Adrenal gland (tissue), 12 donors: ENCODE data around the gene WWOX. TPM values are rescaled to one million over a fixed set of nuclear protein-coding genes. Genes with fewer than 3 reads are reported as not detected.

ENCODE experiments used
- DNase-seq, 7 donors: peaks; one replicate each; pipeline ENCODE4 v3.0.0-alpha.2; 2019 to 2020
- H3K27ac ChIP-seq, 5 donors: fragments of 200-600 bp; sonication (generic) in 4 of 5; 1 replicate in 3 of 5; 2 replicates in 2 of 5; pipeline versions ENCODE4 v1.5.1 to v1.8.0; 2016 to 2020; ENCODE audit warnings: mild to moderate bottlenecking in 1 of 5
- H3K27me3 ChIP-seq: fragments of 200-600 bp; 2 replicates; pipeline ENCODE4 v1.8.0; 2021
- H3K36me3 ChIP-seq, 2 donors: fragments of 200-600 bp; replicated peaks in 1 of 2; 1 replicate in 1 of 2; 2 replicates in 1 of 2; pipeline versions ENCODE4 v1.5.1 to v1.8.0; 2018 to 2022
- H3K4me1 ChIP-seq, 2 donors: fragments of 200-600 bp; replicated peaks in 1 of 2; 1 replicate in 1 of 2; 2 replicates in 1 of 2; pipeline versions ENCODE4 v1.5.1 to v1.8.0; 2018 to 2021
- H3K4me3 ChIP-seq, 4 donors: fragments of 200-600 bp; sonication (generic) in 3 of 4; one replicate each; pipeline ENCODE4 v1.5.1; 2016 to 2018
- H3K9me3 ChIP-seq, 3 donors: fragments of 200-600 bp; sonication (generic) in 1 of 3; replicated peaks in 1 of 3; 1 replicate in 2 of 3; 2 replicates in 1 of 3; pipeline versions ENCODE4 v1.5.1 to v1.8.0; 2016 to 2021
- POLR2A ChIP-seq, 2 donors: fragments of 450-650 bp; IDR thresholded peaks; one replicate each; pipeline ENCODE4 v1.6.1; 2017; ENCODE audit warnings: antibody characterized with exemption in 2 of 2, mild to moderate bottlenecking in 2 of 2, moderate library complexity in 1 of 2
- WGBS, 4 donors: extraction: QIAGEN DNeasy Blood & Tissue Kit in 2 of 4; methylation state at CpG; one replicate each; pipeline versions ENCODE4 v1.1.5 to v1.1.7; 2013 to 2017; 5-methylcytosine and 5-hydroxymethylcytosine counted together
- intact Hi-C, 2 donors: fragments of 100-400 bp; cut with DNase I; formaldehyde crosslinking; loops; one replicate each; pipeline versions ENCODE4 v1.14.1 to v1.15.0; 2022 to 2023
- polyA plus RNA-seq, 3 donors: library from polyadenylated mRNA; stranded (reverse); fragments of 200-250 nt in 2 of 3; fragments of 350-450 nt in 1 of 3; fragmentation: Illumina TruSeq in 1 of 3; extraction: RNeasy Lipid Tissue Mini Kit (QIAGEN cat#74804) in 1 of 3; gene quantifications; one replicate each; pipeline ENCODE4 v1.2.3, GENCODE V29; 2013 to 2014
- total RNA-seq, 9 donors: library from RNA; depleted of rRNA in 4 of 9; stranded (reverse); fragments of >200 nt in 4 of 9; fragments of 120-200 nt in 1 of 9; fragmentation: NEBNext Ultra II Directional in 1 of 9; extraction: Animal tissue kit (Norgen Biotek cat#: 25700) in 1 of 9; gene quantifications; one replicate each; pipeline versions ENCODE4 v1.1.0 to v1.2.4, GENCODE V29; 2013 to 2023
- TF ChIP-seq, protein P1 (sequence below), 6 experiments: fragments of 450-650 bp in 4 of 6; fragments of 200-600 bp in 2 of 6; sonication (generic) in 1 of 6; IDR thresholded peaks; 1 replicate in 5 of 6; 2 replicates in 1 of 6; pipeline versions ENCODE4 v1.5.1 to v1.8.0; 2016 to 2021; ENCODE audit warnings: antibody characterized with exemption in 6 of 6, mild to moderate bottlenecking in 2 of 6, moderate library complexity in 1 of 6
- donor health status: healthy with polysubstance abuse.
- donor health status: Bipolar disorder and iron deficiency.
- donor health status: DM: yes; HTN: yes; CAD: no.
- donor health status: DM: no; HTN: no; CAD: no.
- donor health status: DM: no; HTN: no; CAD: no.
- donor health status: DM: yes; HTN: yes; CAD: no.

Gene WWOX
- total and polyA plus RNA-seq, 12 donors: 11.8 to 74.6 (median 20.5) TPM

DNA sequence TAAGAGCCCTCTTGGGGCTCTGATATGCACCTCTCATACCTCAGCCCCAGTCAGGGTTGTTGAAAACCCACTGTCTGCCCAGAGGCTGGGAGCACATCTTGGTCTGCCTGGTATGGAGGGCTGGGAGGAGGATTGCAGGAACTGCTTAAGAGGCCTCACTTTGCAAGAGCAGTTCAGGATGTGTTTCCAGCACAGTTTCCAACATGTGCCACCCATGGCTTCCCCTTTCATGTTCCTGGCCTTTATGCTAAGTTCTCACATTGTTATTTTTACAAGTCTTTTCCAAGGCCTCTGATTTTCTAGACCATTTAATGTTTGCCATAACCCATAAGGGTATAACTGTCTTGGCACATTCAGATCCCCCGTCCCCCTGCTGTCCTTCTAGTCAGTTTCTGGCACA, 155.4 kb downstream of the WWOX start:
- Histone ChIP-seq H3K9me3 (no peaks in the 10 kb centered on the region), H3K27me3 (no peaks in the 10 kb centered on the region), H3K27ac (no peak overlapping the region), H3K4me1 (no peaks in the 10 kb centered on the region), H3K4me3 (no peak overlapping the region), H3K36me3 (no peaks in the 10 kb centered on the region)
- intact Hi-C loops: no loop called here
- no peak for DNase-seq
- WGBS, 4 donors: 84 to 100% (median 97%) methylated on average over 1 of the region's 1 CpG
- TF ChIP-seq POLR2A (IDR thresholded peaks at IDR 0.05): no peak

GRCh38 chr16:78256686-78257375, 157.4 kb downstream of the WWOX start:
- no peaks in the 10 kb centered on the region for H3K4me1 ChIP-seq
- no peak overlapping the region for H3K27ac ChIP-seq
- 88 to 92% (median 90%) methylated on average over 7 of the region's 7 CpGs for WGBS, 4 donors
- no peak overlapping the region for H3K4me3 ChIP-seq
- TF ChIP-seq, protein P1, sequence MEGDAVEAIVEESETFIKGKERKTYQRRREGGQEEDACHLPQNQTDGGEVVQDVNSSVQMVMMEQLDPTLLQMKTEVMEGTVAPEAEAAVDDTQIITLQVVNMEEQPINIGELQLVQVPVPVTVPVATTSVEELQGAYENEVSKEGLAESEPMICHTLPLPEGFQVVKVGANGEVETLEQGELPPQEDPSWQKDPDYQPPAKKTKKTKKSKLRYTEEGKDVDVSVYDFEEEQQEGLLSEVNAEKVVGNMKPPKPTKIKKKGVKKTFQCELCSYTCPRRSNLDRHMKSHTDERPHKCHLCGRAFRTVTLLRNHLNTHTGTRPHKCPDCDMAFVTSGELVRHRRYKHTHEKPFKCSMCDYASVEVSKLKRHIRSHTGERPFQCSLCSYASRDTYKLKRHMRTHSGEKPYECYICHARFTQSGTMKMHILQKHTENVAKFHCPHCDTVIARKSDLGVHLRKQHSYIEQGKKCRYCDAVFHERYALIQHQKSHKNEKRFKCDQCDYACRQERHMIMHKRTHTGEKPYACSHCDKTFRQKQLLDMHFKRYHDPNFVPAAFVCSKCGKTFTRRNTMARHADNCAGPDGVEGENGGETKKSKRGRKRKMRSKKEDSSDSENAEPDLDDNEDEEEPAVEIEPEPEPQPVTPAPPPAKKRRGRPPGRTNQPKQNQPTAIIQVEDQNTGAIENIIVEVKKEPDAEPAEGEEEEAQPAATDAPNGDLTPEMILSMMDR (IDR thresholded peaks at IDR 0.05): no peak
- TF ChIP-seq POLR2A (IDR thresholded peaks at IDR 0.05): no peak
- no peaks in the 10 kb centered on the region for H3K36me3 ChIP-seq
- intact Hi-C loops: no loop called here
- no peak for DNase-seq
- no peaks in the 10 kb centered on the region for H3K27me3 ChIP-seq
- no peaks in the 10 kb centered on the region for H3K9me3 ChIP-seq

DNA sequence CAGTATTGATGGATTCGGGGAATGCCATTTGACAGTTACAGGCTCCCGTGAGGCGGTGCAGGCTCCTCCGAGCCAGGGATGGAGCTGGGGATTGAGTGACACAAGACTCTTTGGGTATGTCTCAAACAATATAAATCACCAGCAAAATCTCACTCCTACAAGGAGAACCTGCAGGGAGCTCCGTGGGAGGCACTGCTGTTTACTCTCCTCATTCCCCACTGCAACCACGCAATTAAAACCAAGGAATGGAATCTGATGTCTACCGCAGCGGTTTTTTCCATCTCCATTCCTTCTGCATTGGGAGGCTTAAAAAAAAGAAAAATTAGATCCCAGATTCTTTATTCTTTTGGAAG, 157.9 kb downstream of the WWOX start:
- Histone ChIP-seq H3K27me3 (no peaks in the 10 kb centered on the region), H3K27ac (no peak overlapping the region), H3K4me3 (no peak overlapping the region), H3K9me3 (no peaks in the 10 kb centered on the region), H3K4me1 (no peaks in the 10 kb centered on the region), H3K36me3 (no peaks in the 10 kb centered on the region)
- TF ChIP-seq POLR2A (IDR thresholded peaks at IDR 0.05): no peak
- no peak for DNase-seq
- intact Hi-C loops: no loop called here
- WGBS, 4 donors: 85 to 92% (median 88%) methylated on average over 8 of the region's 8 CpGs

GRCh38 chr16:78258375-78259065, 159.1 kb downstream of the WWOX start:
- Histone ChIP-seq H3K27ac (no peak overlapping the region), H3K9me3 (no peaks in the 10 kb centered on the region), H3K27me3 (no peaks in the 10 kb centered on the region), H3K4me3 (no peak overlapping the region), H3K4me1 (no peaks in the 10 kb centered on the region), H3K36me3 (no peaks in the 10 kb centered on the region)
- DNase-seq: no peak
- intact Hi-C loops: no loop called here
- TF ChIP-seq POLR2A (IDR thresholded peaks at IDR 0.05): no peak
- 68 to 76% (median 74%) methylated on average over 9 of the region's 9 CpGs for WGBS, 4 donors

DNA sequence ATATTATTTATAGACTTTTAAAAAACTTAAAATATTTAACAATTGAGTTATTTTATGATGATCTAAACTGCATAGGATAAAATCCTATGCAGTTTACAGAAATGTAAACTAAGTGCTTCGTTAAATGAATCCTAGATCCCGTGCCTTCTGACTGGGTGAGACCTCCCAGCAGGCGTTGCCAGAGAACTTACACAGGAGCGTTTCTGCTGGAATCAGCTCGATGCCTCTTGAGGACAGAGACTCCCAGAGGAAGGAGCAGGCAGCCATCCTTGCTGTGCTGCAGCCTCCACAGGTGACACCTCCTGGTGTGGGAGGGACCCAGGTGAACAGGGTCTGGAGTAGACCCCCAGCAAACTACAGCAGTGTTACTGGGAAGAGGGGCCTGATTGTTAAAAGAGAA, 160.4 kb downstream of the WWOX start:
- WGBS, 4 donors: 74 to 92% (median 88%) methylated on average over 5 of the region's 5 CpGs
- Histone ChIP-seq H3K4me3 (no peak overlapping the region), H3K27ac (no peak overlapping the region), H3K4me1 (no peaks in the 10 kb centered on the region), H3K27me3 (no peaks in the 10 kb centered on the region), H3K9me3 (no peaks in the 10 kb centered on the region), H3K36me3 (no peaks in the 10 kb centered on the region)
- TF ChIP-seq POLR2A (IDR thresholded peaks at IDR 0.05): no peak
- TF ChIP-seq, protein P1 (IDR thresholded peaks at IDR 0.05): no peak
- DNase-seq: no peak
- intact Hi-C loops: no loop called here
